ENCODE results near the gene DCT. TPM values are rescaled to one million over a fixed set of nuclear protein-coding genes. Genes with fewer than 3 reads are reported as not detected.
"Not testable (repeated sequence)": the region's sequence is repeated elsewhere in the genome, so short reads cannot be mapped to it uniquely, and the experiment has no call there.

The DCT gene
- under 1 TPM in 1 of 2 experiments, not detected in 1; 0.06 TPM for total RNA-seq

DNA sequence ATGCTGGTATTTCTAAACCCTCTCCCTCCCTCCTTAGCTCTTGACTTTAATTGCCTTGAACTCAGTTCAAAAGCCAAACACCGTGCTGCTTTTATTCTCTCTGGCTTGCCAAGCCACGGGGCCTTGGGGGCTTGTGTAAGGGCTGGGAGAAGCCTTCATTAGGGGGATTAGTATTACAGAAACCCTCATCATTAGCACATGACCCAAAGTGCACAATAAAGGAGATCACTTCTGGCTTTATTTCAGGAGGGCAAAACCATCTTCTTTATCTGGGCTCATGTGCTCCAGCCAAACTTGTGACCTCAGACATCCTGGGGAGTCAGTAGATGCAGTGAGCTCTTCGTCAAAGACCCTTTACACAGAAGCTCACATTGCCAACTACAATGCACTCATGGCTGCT is at the start of gene DCT:
DCT (minus strand) TSS at position 67 of the 400 bp plus-strand sequence. CDS start 427 bp downstream, outside the sequence.
- H3K9me3 Mint-ChIP-seq (ENCODE audit: low read depth): no peaks in the 10 kb centered on the region
- ATAC-seq (no peak), DNase-seq (no peak)
- H3K27ac Mint-ChIP-seq: no peak within 1 kb of the TSS
- CTCF ChIA-PET: interaction anchor here (1.2 kb wide), 1 partner anchor 141 kb away, joined by 3 read pairs; no protein-coding TSS in a partner anchor
- H3K4me3 Mint-ChIP-seq: no peak within 1 kb of the TSS
- H3K27me3 Mint-ChIP-seq: no peaks in the 10 kb centered on the region
- H3K4me1 Mint-ChIP-seq: peaks cover 2% of the 10 kb centered on the region
- H3K36me3 Mint-ChIP-seq: no peaks in the 10 kb centered on the region

DNA sequence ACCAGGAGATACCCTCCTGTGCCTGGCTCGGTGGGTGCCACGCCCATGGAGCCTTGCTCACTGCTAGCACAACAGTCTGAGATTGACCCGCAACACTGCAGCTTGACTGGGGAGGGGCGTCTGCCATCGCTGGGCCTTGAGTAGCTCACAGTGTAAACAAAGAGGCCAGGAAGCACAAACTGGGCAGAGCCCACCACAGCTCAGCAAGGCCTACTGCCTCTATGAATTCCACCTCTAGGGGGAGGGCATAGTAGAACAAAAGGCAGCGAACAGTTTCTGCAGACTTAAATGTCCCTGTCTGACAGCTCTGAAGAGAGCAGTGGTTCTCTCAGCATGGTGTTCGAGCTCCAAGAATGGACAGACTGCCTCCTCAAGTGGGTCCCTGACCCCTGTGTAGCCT is 47.5 kb upstream of the DCT start:
- CTCF ChIA-PET; DNase-seq; ATAC-seq; H3K9me3 Mint-ChIP-seq (ENCODE audit: low read depth); H3K4me3 Mint-ChIP-seq; H3K4me1 Mint-ChIP-seq; H3K27me3 Mint-ChIP-seq; H3K36me3 Mint-ChIP-seq; H3K27ac Mint-ChIP-seq: not testable (repeated sequence)

DNA sequence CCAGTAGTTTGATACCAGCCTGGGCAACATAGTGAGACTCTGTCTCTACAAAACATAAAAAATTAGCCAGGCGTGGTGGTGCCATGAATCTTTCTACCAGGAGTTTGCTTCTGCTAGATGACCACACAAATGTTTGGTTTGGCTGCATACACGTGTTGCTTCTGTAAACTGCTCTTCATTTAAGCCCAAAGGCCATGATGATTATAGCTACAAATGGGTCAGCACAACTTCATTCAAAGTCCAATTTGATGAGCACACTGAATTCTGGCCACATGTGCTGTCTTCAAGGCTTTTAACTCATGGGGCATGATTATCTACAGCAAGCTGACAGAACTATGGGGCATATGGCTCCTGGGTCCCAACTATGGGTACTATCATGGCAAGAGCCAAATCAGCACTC is 46.3 kb upstream of the DCT start:
- no peak for DNase-seq
- H3K9me3 Mint-ChIP-seq (ENCODE audit: low read depth): no peaks in the 10 kb centered on the region
- CTCF ChIA-PET: no interaction called here
- no peak overlapping the region for H3K4me3 Mint-ChIP-seq
- H3K36me3 Mint-ChIP-seq: no peaks in the 10 kb centered on the region
- H3K4me1 Mint-ChIP-seq: no peaks in the 10 kb centered on the region
- no peak overlapping the region for H3K27ac Mint-ChIP-seq
- ATAC-seq: no peak
- peaks cover 6% of the 10 kb centered on the region for H3K27me3 Mint-ChIP-seq

GRCh38 chr13:94524407-94524806 is 44.9 kb upstream of the DCT start:
- Mint-ChIP-seq H3K27me3 (peaks cover 5% of the 10 kb centered on the region), H3K4me3 (no peak overlapping the region), H3K9me3 (ENCODE audit: low read depth) (no peaks in the 10 kb centered on the region), H3K36me3 (no peaks in the 10 kb centered on the region), H3K4me1 (no peaks in the 10 kb centered on the region), H3K27ac (no peak overlapping the region)
- CTCF ChIA-PET: no interaction called here
- DNase-seq: no peak
- ATAC-seq: no peak

DNA sequence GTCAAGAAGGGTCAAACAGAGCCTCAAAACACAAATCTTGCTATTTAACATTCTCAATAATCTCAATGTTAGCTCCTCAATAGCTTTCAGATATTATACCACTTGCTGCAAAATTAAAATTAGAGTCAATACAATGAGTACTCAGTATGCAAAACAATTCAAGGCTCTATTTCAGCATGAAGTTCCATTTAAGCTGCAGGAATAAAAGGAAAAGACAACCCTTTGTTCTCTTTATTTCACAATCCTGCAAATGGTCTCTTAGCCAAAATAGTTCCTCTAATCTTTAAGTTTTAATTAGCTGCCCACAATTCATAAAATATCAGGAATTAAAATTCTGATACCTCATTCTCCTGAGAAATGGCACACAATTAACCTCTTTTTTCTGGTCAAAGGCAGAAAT is 40.5 kb upstream of the DCT start:
- H3K9me3 Mint-ChIP-seq (ENCODE audit: low read depth): no peaks in the 10 kb centered on the region
- no peaks in the 10 kb centered on the region for H3K4me1 Mint-ChIP-seq
- no peak overlapping the region for H3K4me3 Mint-ChIP-seq
- CTCF ChIA-PET: no interaction called here
- DNase-seq (no peak), ATAC-seq (no peak)
- no peaks in the 10 kb centered on the region for H3K36me3 Mint-ChIP-seq
- H3K27ac Mint-ChIP-seq: no peak overlapping the region
- H3K27me3 Mint-ChIP-seq: no peaks in the 10 kb centered on the region

GRCh38 chr13:94516456-94516855 is 37.0 kb upstream of the DCT start:
- no peak for DNase-seq
- no peak overlapping the region for H3K27ac Mint-ChIP-seq
- no peaks in the 10 kb centered on the region for H3K36me3 Mint-ChIP-seq
- H3K4me1 Mint-ChIP-seq: no peaks in the 10 kb centered on the region
- no peak overlapping the region for H3K4me3 Mint-ChIP-seq
- CTCF ChIA-PET: no interaction called here
- ATAC-seq: no peak
- no peaks in the 10 kb centered on the region for H3K9me3 Mint-ChIP-seq (ENCODE audit: low read depth)
- no peaks in the 10 kb centered on the region for H3K27me3 Mint-ChIP-seq

- H3K4me1 Mint-ChIP-seq: no peaks in the 10 kb centered on the region
- CTCF ChIA-PET: no interaction called here
- no peaks in the 10 kb centered on the region for H3K9me3 Mint-ChIP-seq (ENCODE audit: low read depth)
- H3K36me3 Mint-ChIP-seq: no peaks in the 10 kb centered on the region
- no peak overlapping the region for H3K27ac Mint-ChIP-seq
- DNase-seq: no peak
- no peak for ATAC-seq
- no peak overlapping the region for H3K4me3 Mint-ChIP-seq
- H3K27me3 Mint-ChIP-seq: peaks cover under 1% of the 10 kb centered on the region
Observed at GRCh38 chr13:94515911-94516310, 36.4 kb upstream of the DCT start.

- H3K4me3 Mint-ChIP-seq: no peak overlapping the region
- no peaks in the 10 kb centered on the region for H3K4me1 Mint-ChIP-seq
- no peaks in the 10 kb centered on the region for H3K9me3 Mint-ChIP-seq (ENCODE audit: low read depth)
- ATAC-seq: no peak
- H3K27ac Mint-ChIP-seq: no peak overlapping the region
- no peaks in the 10 kb centered on the region for H3K36me3 Mint-ChIP-seq
- H3K27me3 Mint-ChIP-seq: peaks cover 4% of the 10 kb centered on the region
- CTCF ChIA-PET: no interaction called here
- no peak for DNase-seq
Observed at GRCh38 chr13:94515374-94515773, 35.9 kb upstream of the DCT start.

GRCh38 chr13:94513026-94513425 is 33.5 kb upstream of the DCT start:
- ATAC-seq: no peak
- peaks cover 6% of the 10 kb centered on the region for H3K27me3 Mint-ChIP-seq
- CTCF ChIA-PET: no interaction called here

GRCh38 chr13:94505730-94506129 is 26.2 kb upstream of the DCT start:
- Mint-ChIP-seq H3K27me3 (peaks cover 13% of the 10 kb centered on the region), H3K9me3 (ENCODE audit: low read depth) (no peaks in the 10 kb centered on the region), H3K4me3 (no peak overlapping the region), H3K36me3 (no peaks in the 10 kb centered on the region), H3K4me1 (no peaks in the 10 kb centered on the region), H3K27ac (no peak overlapping the region)
- DNase-seq: no peak
- ATAC-seq: no peak
- CTCF ChIA-PET: no interaction called here

More at GRCh38 chr13:94513026-94513425, 33.5 kb upstream of the DCT start:
- Mint-ChIP-seq H3K36me3 (no peaks in the 10 kb centered on the region), H3K27ac (no peak overlapping the region), H3K4me1 (no peaks in the 10 kb centered on the region), H3K4me3 (no peak overlapping the region), H3K9me3 (ENCODE audit: low read depth) (no peaks in the 10 kb centered on the region)
- no peak for DNase-seq

GRCh38 chr13:94503851-94504250 is 24.4 kb upstream of the DCT start:
- Mint-ChIP-seq H3K27ac (no peak overlapping the region), H3K9me3 (ENCODE audit: low read depth) (no peaks in the 10 kb centered on the region), H3K4me3 (no peak overlapping the region), H3K36me3 (no peaks in the 10 kb centered on the region), H3K4me1 (no peaks in the 10 kb centered on the region), H3K27me3 (peaks cover 11% of the 10 kb centered on the region)
- no peak for ATAC-seq
- CTCF ChIA-PET: no interaction called here
- DNase-seq: no peak

- not testable (repeated sequence) for H3K27ac Mint-ChIP-seq
Observed at GRCh38 chr13:94498831-94499230, 19.3 kb upstream of the DCT start.

DNA sequence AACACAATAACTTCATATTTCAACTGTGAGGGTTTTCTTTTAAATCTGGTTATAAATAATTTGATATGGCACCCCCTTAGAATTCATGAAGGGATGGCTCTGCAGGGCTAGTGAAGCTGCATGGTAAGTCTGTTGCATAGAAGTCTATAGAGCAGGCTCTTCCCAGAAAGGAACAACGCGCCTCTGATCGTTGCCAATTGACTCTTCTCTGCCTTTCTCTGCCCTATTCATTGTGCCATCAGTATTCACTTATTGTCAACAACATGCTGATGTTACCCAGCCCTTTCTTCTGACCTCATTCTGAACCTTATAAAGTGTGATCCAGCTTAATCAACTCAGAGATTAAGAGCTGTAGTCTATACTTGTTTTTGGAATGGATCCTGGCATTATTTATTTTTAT is 16.3 kb upstream of the DCT start:
- no peak overlapping the region for H3K27ac Mint-ChIP-seq
- CTCF ChIA-PET: no interaction called here
- H3K36me3 Mint-ChIP-seq: no peaks in the 10 kb centered on the region

More at GRCh38 chr13:94498831-94499230, 19.3 kb upstream of the DCT start:
- ATAC-seq; H3K4me3 Mint-ChIP-seq; H3K4me1 Mint-ChIP-seq; H3K27me3 Mint-ChIP-seq; H3K9me3 Mint-ChIP-seq (ENCODE audit: low read depth); DNase-seq; H3K36me3 Mint-ChIP-seq: not testable (repeated sequence)
- CTCF ChIA-PET: interaction anchor here (1.2 to 1.6 kb wide), 2 partner anchors 12 to 119 kb away, joined by 3 to 4 read pairs; no protein-coding TSS in a partner anchor

DNA sequence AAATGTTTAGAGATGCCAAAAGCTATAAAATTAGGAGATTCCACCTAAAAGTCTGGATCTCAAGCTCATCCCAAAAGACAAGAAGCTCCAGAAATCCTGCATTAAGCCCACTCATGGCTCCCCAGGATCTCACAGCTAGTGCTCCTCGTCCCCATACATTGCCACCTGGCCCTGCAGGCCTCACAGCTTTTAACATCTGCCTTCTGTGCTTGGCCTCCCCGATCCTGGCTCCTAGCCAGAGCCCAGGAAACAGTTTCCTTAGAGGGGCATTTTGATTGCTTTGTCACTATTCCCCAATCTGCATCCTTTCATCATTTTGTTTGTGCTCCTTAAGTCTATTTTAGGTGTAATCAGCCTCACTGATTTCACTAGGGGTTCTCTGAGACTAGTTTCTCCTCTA is 14.5 kb upstream of the DCT start:
- H3K4me3 Mint-ChIP-seq: no peak overlapping the region
- ATAC-seq (no peak), DNase-seq (no peak)
- H3K9me3 Mint-ChIP-seq (ENCODE audit: low read depth): no peaks in the 10 kb centered on the region
- H3K27me3 Mint-ChIP-seq: peaks cover 2% of the 10 kb centered on the region
- no peaks in the 10 kb centered on the region for H3K4me1 Mint-ChIP-seq
- H3K27ac Mint-ChIP-seq: no peak overlapping the region
- CTCF ChIA-PET: no interaction called here
- H3K36me3 Mint-ChIP-seq: no peaks in the 10 kb centered on the region

More for the DNA sequence above, 16.3 kb upstream of the DCT start:
- Mint-ChIP-seq H3K4me3 (no peak overlapping the region), H3K9me3 (ENCODE audit: low read depth) (no peaks in the 10 kb centered on the region), H3K27me3 (no peaks in the 10 kb centered on the region), H3K4me1 (no peaks in the 10 kb centered on the region)
- DNase-seq (no peak), ATAC-seq (no peak)

GRCh38 chr13:94487043-94487442 is 7.6 kb upstream of the DCT start:
- Mint-ChIP-seq H3K4me1 (no peaks in the 10 kb centered on the region), H3K4me3 (no peak overlapping the region), H3K36me3 (no peaks in the 10 kb centered on the region), H3K9me3 (ENCODE audit: low read depth) (no peaks in the 10 kb centered on the region), H3K27me3 (peaks cover 10% of the 10 kb centered on the region), H3K27ac (no peak overlapping the region)
- ATAC-seq (no peak), DNase-seq (no peak)
- CTCF ChIA-PET: interaction anchor here (1.5 kb wide), 1 partner anchor 11 kb away, joined by 3 read pairs; no protein-coding TSS in a partner anchor

All from activated CD8-positive, alpha-beta memory T cell treated with anti-CD3 and anti-CD28 coated beads, Interleukin-2, amount 10 ng/mL, durations not matched to agents 7 days and 5 days (primary cell).